Hindlimb muscle (tissue), 1 donor: ENCODE results near the gene EIPR1. TPM values are rescaled to one million over a fixed set of nuclear protein-coding genes. Genes with fewer than 3 reads are reported as not detected.

ENCODE experiments used
- DNase-seq: peaks from one replicate; pipeline ENCODE4 v3.0.0-alpha.2; 2013
- polyA plus RNA-seq: library from polyadenylated mRNA; unstranded; fragments of 120-200 nt; gene quantifications from one replicate; pipeline ENCODE4 v1.2.1, GENCODE V29; 2013; ENCODE audit not compliant: insufficient read length

The EIPR1 gene
- polyA plus RNA-seq, 1 donor, result 16.4 TPM

GRCh38 chr2:3303583-3304406, 73.8 kb downstream of the EIPR1 start:
- DNase-seq, result peak; percentile 85

- no peak for DNase-seq
These were observed 74.7 kb downstream of the EIPR1 start for GRCh38 chr2:3302751-3303582.

DNA sequence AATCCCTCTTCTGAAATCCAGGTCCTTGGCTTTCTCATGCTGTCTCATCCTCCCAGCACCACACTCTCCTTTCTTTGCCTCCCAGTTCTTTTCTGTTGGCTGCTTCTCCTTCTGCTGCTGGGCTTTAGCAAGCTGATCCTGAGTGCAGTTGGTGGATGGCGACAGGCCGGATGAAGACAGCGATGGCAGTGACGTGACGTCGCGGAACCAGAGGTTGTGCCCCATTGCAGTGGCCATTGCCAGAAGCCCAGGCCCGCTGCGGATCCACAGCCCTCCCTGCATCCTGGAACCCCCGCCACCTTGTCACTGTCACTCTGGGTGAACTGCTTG, 75.2 kb downstream of the EIPR1 start:
- no peak for DNase-seq

- no peak for DNase-seq
These were observed 76.6 kb downstream of the EIPR1 start for GRCh38 chr2:3301001-3301400.

DNA sequence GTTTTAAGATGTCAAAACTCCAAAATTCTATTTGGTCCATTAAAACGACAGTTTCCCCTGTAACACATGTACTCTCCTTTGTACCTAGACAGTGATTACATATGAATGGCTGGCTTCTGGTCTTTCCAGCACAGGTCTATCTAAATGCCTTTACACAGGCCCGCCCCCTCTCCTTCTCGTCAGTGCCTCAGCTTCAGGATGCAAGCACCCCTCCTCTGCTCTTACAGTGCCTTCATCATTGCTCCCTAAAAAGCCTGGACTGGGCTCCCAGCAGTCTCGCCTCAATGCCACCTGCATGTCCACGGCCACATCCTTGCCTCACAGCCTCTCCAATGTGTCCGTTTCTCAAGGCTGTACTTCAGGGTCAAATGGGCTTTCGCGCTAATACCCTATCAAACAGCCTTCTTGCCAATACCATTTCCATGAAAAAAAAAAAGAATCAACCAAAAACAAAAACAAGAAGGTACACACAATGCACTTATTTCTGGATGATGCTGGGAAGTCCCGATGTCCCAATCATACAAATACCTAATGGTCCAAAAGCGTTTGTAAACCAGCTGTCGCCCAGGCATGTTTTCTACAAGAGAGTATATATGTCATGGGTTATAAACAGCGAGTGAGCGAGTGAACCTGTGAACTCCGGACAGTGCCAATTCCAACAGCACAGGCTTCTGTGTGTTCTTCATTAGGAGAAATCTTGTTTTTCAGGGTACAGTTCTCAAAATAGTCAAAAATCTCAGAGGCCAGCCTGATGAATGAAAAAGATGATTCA, 77.2 kb downstream of the EIPR1 start:
- DNase-seq, result no peak

DNA sequence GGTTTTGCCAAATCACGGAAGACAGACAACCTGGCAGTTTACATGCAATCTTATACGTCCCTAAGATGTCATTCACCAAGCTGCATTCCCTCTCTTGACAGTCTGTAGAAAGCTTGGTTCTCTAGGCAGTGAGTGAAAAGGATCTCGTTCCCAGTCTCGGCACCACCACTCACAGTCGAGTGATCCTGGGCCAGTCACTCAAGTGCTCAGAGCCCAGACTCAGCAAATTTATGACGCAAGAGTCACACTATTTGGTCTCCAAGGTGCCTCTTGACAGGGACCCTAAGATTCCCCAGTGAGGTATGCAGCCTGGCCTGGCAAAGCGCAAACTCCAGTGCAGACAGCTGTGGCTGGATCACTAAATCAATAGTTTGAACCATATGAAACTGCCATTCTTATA, 77.9 kb downstream of the EIPR1 start:
- no peak for DNase-seq

GRCh38 chr2:3299130-3299529, 78.5 kb downstream of the EIPR1 start:
- DNase-seq, result no peak

GRCh38 chr2:3298191-3298590, 79.4 kb downstream of the EIPR1 start:
- DNase-seq, result no peak

DNA sequence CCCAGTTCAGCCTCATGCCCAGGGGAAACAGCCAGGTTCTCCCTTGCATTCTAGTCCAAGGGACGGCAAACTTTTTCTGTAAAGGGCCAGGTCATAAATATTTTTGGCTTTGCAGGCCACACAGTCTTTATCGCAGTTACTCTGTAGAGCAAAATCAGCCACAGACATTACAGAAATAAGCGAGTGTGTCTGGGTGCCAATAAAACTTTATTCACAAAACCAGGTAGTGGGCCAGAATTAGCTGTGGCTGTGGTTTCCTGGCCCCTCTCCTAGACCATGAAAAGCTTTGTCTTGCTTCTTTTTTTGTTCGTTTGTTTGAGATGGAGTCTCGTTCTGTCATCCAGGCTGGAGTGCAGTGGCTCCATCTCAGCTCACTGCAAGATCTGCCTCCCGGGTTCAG, 80.1 kb downstream of the EIPR1 start:
- DNase-seq, result no peak

- DNase-seq, result no peak
These were observed 81.2 kb downstream of the EIPR1 start for GRCh38 chr2:3296182-3296972.

DNA sequence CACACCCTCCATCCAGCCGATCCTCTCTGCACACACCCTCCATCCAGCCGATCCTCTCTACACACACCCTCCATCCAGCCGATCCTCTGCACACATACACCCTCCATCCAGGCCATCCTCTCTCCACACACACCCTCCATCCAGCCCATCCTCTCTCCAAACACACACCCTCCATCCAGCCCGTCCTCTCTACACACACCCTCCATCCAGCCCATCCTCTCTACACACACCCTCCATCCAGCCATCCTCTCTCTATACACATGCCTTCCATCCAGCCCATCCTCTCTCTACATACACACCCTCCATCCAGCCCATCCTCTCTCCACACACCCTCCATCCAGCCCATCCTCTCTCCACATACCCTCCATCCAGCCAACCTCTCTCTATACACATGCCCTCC, 83.1 kb downstream of the EIPR1 start:
- no peak for DNase-seq

- DNase-seq, result no peak
These were observed 83.5 kb downstream of the EIPR1 start for GRCh38 chr2:3294069-3294468.

GRCh38 chr2:3293221-3293620, 84.4 kb downstream of the EIPR1 start:
- DNase-seq, result no peak

DNA sequence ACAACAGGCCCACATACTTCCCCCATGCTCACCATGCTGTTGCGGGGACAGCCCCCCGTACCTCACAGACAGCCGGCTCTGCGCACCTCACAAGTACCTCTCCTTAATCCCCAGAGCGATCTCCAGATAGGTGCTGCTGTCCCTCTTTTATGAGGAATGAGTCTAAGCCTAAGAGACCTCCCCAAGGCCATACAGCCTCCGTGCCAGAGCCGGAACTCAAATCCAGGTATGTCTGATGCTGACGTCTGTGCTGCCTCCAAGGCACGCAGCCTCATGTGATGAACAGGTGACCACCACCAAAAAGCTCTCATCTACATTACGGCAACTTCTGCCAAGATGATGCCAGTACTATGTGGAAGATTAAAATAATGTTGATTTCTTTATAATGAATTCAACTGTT, 85.2 kb downstream of the EIPR1 start:
- no peak for DNase-seq

- no peak for DNase-seq
These were observed 85.9 kb downstream of the EIPR1 start for GRCh38 chr2:3291750-3292149.

GRCh38 chr2:3291113-3291512, 86.5 kb downstream of the EIPR1 start:
- no peak for DNase-seq

DNA sequence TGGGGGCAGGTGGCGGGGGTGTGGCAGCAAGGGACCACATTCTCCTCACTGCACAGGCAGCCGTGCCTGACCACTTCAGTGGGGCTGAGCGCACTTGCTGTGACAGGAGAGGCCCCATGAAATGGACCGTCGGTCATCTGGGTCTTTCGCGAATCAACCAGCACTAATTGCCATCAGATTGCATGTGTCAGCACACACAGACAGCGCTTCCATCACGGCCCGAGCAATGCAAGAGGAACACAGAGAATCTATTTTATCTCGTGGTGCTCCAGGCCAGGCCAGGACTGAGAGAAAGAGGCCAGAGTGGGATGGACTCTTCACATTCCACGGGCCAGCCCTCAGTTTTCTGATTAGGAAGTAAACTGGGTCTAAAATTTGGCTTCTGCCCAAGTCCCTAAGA, 87.0 kb downstream of the EIPR1 start:
- DNase-seq, result no peak

DNA sequence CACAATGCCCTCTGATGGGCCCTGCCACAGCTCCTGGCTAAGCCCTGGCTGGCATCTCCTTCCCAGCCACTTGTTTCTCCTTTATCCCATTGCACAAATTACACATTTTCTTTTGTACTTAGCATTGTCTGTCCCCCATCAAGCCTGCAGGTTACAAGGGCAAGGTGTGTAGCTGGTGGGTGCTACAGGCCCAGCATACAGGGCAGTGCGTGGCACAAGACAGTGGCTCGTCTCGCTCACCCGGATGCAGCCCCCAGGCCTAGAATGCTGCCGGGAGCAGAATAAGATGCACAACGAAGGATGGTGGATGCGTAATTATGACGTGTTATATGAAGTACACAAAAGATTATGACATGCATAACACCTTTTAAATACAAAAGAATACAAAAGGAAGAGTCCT, 87.6 kb downstream of the EIPR1 start:
- DNase-seq, result no peak

DNA sequence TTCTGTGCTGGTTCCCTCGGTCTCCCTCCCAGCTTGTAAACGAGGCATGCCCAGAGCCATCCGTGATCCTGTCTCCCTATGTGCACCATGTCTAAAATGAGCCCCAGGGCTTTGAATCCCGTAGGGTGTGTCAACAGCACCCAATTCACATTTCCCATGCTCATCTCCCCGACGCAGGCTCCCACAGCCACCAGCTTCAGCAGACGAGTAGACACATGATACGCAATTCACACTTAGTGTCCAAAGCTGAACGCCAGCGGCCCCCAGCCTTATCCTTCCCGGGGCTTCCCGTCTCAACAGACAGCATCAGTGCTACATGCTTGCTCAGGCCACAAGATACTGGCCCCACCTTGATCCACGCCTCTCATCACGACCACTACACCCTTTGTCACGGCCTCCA, 88.1 kb downstream of the EIPR1 start:
- no peak for DNase-seq

- DNase-seq, result no peak
These were observed 88.5 kb downstream of the EIPR1 start for GRCh38 chr2:3289171-3289515.

DNA sequence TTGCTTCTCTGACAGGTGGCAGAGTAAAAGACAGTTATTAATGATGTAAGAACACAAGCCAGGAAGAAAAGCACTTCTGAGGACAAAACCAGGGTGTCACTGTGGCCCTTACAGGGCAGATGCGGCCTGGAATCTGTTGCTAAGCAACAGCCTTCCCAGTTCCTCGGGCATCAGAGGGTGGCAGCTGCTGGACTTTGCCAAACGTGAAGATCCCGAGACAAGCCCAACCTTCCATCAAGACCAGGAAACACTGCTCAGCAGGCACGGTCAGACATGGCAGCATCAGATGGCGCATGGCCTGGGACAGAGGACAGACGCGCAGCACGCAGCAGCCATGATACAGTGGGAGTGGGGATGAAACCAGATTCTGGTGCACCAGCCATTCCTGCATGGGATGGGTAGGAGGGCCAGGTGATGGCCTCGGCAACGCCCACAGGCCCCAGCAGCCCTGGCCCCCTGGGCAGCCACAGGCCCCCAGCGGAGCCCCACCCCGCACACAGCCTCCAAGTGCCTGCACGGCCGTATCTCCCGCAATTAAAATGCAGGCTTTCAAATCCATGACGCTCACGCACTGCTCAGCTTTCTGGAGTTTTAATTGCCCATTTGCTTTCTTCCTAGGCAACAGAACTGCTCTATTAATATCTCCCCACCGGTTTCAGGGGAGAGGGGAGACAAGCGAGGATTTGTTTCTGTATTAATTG, 89.0 kb downstream of the EIPR1 start:
- DNase-seq, result no peak

GRCh38 chr2:3287896-3288295, 89.7 kb downstream of the EIPR1 start:
- DNase-seq, result no peak
